ENCODE results near the gene TCP11L1.
A peak's percentile ranks its signal among the peaks of the same experiment; 100 is the strongest.
"Not testable (repeated sequence)": the region's sequence is repeated elsewhere in the genome, so short reads cannot be mapped to it uniquely, and the experiment has no call there.

Gene TCP11L1

GRCh38 chr11:33068611-33069340 is 29.4 kb downstream of the TCP11L1 start:
- DNase-seq: no peak

- no peak for DNase-seq
Measured at GRCh38 chr11:33072465-33072864, 33.1 kb downstream of the TCP11L1 start.

GRCh38 chr11:33083918-33084317 is 44.5 kb downstream of the TCP11L1 start:
- no peak for DNase-seq

- no peak for DNase-seq
Measured at GRCh38 chr11:33086017-33086416, 46.6 kb downstream of the TCP11L1 start.

GRCh38 chr11:33089776-33090175 is 50.4 kb downstream of the TCP11L1 start:
- DNase-seq: peak; percentile 6

GRCh38 chr11:33094157-33094556 is 54.8 kb downstream of the TCP11L1 start:
- no peak for DNase-seq

- DNase-seq: no peak
Measured at GRCh38 chr11:33103836-33104235, 64.5 kb downstream of the TCP11L1 start.

GRCh38 chr11:33109294-33109895 is 70.0 kb downstream of the TCP11L1 start:
- no peak for DNase-seq

GRCh38 chr11:33110083-33110482 is 70.7 kb downstream of the TCP11L1 start:
- DNase-seq: no peak

GRCh38 chr11:33116535-33116934 is 77.2 kb downstream of the TCP11L1 start:
- no peak for DNase-seq

- not testable (repeated sequence) for DNase-seq
Measured at GRCh38 chr11:33122696-33123095, 83.3 kb downstream of the TCP11L1 start.

Data from fibroblast of skin of right biceps (primary cell).